ENCODE data around the gene PIP5K1C.

- TF ChIP-seq, protein P1, sequence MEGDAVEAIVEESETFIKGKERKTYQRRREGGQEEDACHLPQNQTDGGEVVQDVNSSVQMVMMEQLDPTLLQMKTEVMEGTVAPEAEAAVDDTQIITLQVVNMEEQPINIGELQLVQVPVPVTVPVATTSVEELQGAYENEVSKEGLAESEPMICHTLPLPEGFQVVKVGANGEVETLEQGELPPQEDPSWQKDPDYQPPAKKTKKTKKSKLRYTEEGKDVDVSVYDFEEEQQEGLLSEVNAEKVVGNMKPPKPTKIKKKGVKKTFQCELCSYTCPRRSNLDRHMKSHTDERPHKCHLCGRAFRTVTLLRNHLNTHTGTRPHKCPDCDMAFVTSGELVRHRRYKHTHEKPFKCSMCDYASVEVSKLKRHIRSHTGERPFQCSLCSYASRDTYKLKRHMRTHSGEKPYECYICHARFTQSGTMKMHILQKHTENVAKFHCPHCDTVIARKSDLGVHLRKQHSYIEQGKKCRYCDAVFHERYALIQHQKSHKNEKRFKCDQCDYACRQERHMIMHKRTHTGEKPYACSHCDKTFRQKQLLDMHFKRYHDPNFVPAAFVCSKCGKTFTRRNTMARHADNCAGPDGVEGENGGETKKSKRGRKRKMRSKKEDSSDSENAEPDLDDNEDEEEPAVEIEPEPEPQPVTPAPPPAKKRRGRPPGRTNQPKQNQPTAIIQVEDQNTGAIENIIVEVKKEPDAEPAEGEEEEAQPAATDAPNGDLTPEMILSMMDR (IDR thresholded peaks at IDR 0.05): no peak
- TF ChIP-seq POLR2AphosphoS5 (IDR thresholded peaks at IDR 0.05) (no peak), POLR2A (IDR thresholded peaks at IDR 0.05) (no peak), EP300 (IDR thresholded peaks at IDR 0.05; ENCODE audit: low read depth) (no peak)
These were observed 72.9 kb downstream of the PIP5K1C start for GRCh38 chr19:3627351-3627723.
